SK-N-DZ (cell line): ENCODE measurements around the gene GPC1.

ENCODE experiments used
- DNase-seq: peaks from one replicate; pipeline ENCODE4 v3.0.0-alpha.2; 2015; ENCODE audit warnings: low spot score

GPC1 gene

DNA sequence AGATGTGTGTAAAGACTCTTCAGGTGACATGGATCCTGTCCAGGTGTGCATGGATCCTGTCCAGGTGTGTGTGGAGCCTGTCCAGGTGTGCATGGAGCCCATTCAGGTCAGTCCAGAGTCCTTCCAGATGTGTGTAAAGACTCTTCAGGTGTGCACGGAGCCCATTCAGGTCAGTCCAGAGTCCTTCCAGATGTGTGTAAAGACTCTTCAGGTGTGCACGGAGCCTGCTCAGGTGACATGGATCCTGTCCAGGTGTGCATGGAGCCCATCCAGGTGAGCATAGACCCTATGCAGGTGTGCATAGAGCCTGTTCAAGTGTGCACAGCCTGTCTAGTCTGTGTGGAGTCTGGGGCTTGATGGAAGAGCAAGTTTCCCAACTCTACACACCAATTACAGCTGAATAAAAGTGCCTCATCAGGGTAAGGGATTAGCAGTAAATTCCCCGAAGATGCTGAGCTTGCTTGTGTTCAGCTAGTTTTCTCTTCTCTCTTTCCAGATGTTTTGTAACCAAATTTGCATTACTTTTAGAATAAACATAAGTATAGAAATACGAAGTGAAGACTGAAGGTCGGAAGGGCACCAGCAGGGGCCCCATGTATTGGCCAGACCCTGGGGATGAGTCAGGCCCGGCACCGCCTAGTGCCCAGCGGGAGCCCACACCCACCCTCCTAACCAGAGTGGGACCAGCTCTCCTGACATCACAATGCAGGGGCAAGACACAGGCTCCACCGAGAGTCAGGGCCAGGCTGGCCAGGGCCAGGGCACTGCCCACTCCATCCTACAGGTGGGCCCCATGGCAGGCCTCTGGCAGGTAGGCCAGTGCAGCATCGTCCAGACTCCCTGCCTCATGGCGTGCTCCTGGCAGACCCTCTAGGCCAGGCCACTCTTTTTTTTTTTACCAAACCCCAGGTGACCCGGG, 38.6 kb upstream of the GPC1 start:
- no peak for DNase-seq

DNA sequence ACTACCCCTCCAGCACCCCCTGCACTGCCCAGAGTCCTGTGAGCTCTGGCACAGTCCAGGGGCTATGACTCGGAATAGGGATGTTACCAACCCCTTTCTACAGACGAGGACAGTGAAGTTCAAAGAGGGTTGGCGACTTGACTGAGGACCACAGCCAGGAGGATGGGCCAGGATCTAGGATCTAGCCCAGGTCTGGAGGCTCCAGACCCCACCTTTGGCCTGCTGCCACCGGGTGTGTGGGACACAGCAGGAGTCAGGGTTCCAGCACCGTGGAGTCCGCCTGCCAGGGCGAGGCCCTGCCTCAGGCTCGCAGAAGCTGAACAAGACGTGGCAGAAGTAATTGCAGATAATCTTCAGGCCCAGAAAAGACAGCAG, 37.9 kb upstream of the GPC1 start:
- no peak for DNase-seq

DNA sequence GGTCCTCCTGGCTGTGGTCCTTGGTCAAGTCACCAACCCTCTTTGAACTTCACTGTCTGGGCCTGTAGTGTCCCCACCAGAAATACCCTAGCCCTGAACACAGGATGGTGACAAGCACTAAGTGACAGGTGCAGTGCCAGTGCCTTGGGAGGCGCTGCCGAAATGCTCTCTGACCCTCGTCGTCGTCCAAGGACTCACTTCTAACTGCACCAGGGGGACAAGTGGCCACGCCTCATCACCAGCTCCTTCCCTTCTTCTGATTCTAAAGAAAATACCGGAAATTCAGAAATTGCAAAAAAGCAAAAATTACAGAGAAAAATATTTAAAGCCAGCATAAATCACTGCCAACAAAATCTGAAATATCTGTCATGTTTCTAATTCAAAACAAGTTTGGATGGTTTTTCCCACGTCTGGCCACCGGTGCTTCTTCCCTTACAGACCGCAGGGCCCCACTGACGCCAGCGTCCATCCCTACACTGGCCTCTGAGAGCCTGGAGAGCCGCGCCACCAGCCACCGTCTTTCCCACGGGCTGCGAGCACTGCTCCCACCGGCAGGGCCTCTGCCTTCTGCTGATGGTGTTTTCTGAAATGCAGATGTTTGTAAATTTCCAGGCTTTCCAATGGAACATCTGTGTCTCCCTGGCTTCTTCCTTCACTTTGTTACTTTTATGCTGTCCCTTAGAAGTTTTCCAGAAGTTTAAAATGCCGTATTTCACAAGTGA, 37.4 kb upstream of the GPC1 start:
- no peak for DNase-seq

DNA sequence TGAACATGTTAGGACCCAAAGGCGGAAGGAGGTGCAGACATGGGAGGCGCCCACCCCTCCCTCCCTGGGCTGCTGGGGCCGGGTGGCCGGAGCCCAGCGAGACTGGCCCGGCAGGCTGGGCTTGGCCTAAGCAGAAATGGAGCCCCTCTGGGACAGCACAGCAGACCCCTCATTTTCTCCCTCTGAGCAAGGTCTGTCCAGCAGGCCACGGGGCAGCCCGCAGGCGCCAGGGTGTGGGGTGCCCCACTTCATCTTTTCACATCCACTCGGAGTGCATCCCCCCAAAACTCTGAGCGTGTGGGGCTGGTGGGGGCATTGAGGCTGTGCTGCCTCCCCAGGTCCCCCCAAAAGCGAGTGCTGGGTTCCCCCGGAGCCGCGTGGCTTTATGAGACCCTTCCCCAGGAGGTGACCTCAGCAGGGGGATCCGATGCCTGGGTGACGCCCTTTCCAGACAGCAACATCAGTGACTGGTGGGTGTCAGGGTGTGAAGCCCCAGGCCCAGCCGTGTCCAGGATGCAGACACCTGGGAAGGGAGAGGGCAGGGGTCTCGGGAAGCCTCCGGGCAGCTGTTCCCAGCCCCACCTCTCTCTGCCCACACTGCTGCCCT, 36.7 kb upstream of the GPC1 start:
- no peak for DNase-seq

DNA sequence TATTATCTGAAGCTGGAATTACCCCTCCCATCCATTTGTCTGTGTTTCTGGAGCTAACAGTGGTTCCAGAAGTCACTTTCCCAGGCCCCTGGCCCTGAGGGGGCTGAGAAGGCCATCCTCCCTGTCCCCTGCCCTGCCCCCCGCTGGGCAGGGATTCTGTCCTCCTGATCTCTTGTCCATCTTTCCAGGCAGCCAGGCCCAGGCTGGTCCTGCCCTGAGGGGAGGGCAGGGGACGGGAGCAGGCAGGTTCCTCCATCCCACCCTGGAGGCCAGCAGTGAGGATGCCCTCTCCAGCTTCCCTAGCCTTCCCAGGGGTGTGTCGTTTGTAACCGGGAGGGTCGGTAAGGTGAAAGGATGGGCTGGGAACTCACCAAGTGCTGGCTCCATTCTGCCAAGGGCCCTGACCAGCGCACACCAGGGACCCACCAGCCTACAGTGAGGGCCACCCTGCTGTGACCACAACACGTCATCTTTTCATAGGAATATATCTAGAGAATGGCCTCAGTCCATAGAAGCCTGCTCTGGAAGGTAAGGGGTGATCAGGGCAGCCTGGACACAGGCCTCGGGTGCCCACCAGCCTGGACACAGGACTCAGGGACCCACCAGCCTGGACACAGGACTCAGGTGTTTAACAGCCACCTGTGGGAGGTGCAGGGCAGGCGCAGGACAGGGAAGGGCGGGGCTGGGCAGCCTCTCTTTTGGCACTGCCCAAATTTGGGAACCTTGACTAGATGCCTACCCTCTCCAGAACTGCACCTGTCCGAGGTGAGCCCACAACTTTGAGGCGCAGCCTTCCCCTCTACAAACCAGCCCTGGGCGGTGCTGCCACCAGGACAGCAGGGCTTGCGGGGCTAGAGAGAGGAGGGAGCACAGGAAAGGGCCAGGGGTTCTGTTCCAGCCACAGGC, 35.8 kb upstream of the GPC1 start:
- DNase-seq, result no peak

DNA sequence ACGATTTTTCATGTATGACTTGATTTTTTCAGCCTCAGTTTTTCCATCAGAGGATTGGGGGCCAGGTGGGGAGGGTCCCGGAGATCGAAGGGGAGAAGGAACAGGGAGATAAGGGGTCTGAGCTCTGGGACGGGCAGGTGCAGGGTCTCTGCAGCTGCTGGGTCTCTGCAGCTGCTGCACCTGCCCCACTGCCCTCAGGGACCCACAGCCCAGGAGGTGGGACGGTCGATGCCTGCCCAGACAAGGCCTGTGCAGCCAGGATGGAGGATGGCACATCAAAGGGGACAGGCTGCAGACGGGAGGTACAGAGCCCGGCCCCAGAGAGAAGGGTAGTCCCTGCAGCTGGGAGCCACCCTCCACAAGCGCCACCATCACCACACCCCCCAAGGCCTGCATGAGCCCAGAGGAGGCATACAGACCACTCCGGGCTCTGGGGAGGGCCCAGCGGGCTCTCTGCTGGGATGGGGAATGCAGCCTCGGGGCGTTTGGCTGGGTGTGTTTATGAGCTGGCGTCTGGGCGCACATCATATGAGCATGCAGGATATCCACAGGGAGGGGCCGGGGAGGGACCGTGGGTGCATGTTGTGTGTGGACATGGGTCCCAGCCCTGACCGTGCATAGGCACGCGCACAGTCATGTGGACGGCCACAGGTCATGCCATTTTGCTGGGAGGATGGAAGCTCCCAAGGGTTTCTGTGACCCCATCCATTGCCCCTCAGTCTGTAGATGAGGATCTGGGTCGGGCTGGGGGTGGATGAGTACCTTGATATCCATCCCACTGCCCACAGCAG, 34.9 kb upstream of the GPC1 start:
- no peak for DNase-seq

DNA sequence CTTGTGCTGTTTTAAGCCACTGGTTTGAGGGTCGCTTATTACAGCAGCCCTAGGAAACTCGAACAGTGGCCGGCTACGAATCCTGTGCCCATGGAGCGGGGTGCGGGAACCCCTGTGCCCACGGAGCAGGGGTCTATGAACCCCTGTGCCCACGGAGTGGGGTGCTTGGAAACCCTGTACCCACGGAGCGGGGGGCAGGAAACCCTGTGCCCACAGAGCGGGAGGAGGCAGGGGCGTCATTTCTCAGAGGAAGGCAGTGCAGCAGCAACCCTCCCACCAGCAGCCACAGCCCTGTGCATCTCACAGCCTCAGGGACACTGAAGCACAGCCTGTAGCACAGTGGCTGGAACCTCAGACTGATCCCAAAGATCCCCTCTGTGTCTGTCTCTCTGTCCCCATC, 34.2 kb upstream of the GPC1 start:
- DNase-seq, result no peak

DNA sequence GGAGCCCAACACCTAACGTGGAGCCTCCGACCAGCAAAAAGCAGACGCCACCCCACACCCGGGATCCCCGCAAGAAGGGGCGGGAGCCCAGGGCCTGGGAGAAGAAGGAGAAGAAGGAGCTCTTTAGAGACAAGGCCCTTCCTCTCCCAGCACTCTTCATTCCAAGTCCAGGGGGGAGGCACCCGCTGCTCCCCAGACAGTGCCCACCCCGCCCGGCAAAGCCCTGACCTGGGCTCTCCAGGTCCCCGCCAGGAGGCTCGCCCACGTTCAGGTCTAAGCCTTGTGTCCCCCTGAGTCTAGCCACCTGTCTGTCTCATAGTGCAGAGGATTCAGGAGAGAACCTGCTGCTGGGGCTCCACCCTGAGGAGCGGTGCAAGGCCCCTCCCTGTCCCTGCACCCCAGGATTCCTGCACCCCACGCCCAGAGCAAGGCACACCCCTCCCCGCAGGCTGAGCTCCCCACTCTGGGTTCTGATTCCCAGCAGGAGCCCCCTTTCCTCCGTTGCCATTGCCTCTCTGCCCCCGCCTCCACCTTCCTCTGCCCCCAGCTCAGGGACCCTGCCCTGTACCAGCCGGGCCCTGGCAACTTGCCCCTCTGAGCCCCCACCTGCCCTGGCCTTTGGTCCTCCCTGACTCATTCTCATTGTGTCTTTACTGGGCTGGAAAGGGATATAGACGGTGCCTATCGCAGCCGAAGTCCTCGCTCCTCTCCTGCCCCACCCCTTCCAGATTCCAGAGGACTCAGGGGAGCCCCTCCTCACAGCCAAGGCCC, 33.5 kb upstream of the GPC1 start:
- no peak for DNase-seq

DNA sequence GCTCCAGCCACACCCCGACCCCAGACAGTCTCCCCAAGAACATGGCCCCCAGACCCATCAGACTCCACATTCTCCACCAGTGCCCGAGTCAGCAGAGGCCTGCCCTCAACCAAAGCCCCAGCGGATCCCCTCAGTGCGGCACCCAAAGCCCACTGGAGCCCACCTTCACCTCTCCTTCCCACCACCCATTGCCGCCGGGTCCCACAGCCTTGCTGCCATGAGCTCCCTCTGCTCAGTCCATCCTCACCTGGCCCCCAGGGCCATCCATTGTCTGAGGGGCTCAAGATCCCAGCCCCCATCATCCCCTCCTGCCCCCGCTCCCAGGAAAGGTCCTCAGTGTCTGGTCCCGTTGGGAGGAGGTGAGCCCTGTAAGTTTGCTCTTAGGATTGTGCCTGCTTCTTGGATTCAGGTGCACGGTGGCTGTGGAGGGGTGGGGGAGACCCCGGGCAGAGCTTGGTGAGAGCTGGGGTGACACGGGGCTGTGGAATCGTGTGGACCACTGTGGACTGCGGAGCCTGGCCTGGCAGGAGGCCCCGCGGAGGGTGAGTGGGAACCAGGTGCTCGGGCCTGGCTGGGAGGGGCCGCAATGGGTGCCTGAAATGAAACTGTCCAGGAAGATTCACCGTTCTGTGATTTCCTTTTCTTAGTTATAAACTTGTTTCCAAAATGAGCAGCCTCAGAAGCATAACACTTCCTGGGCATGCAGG, 32.7 kb upstream of the GPC1 start:
- DNase-seq, result no peak

DNA sequence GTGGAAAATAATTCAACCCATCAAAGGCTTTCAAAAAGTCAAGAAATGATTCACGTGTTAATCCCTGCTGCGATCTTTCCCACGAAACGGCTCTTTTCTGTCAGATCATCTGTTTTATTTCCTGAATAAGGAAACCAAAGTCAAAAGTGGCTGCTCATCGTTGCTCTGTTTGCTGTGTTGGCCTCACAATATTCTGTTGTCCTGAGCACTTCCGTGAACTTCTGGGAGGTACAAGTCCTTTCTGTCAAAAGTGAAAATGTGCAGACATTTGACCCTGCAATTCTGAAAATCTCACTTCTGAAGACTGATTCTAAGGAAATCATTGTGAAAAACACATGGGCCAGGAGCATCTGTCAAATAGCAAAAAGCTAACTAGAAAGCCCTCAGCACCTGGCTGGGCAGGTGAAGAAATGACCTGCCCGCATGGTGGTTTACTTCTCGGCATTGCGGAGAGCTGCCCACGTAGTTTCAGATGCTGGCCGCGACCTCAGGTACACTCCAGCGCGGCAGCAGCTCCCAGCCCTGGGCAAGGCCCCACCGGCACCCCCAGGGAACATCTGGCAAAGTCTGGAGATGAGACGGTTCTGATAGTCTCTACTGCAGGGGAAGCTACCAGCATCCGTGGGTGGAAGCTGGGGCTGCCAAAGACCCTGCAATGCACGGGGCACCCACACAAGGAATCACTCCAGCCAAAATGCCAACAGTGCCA, 31.9 kb upstream of the GPC1 start:
- DNase-seq, result no peak

DNA sequence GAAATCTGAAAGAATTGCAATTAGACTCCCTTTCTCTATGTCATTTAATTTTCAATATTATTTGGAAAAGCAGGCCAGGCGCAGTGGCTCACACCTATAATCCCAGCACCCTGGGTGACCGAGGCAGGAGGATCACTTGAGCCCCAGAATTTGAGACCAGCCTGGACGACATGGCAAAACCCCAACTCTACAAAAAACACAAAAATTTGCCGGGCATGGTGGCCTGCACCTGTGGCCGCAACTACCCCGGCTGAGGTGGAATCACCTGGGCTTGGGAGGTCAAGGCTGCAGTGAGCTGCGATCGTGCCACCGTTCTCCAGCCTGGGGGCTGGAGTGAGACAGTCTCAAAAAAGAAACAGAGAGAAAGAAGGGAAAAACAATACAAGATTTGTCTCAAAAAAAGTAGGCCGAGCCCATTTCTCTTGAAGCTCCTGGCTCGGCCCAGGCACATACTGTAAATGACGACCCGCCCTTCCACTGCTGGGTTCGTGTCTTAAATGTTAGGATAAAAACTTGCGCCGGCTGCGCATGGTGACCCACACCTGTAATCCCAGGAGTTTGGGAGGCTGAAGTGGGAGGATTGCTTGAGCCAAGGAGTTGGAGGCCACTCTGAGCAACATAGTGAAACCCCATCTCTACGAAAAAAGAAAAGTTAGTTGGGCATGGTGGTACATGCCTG, 31.1 kb upstream of the GPC1 start:
- DNase-seq, result no peak

DNA sequence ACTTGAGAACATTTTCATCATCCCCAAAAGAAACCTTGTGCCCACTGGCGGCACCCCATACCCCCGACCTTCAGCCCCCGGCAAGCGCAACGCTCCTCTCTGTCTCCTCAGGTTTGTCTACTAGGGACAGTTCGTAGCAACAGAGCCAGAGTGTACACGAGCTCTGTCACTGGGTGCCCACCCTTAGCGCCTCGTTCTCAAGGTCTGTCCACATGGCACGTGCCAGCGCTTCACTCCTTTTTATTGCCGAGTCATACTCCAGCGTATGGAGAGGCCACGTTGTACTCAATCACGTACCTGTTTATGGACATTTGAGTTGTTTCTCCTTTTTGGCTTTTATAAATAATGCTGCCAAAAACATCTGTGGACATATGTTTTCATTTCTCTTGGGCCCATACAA, 30.3 kb upstream of the GPC1 start:
- DNase-seq, result no peak

DNA sequence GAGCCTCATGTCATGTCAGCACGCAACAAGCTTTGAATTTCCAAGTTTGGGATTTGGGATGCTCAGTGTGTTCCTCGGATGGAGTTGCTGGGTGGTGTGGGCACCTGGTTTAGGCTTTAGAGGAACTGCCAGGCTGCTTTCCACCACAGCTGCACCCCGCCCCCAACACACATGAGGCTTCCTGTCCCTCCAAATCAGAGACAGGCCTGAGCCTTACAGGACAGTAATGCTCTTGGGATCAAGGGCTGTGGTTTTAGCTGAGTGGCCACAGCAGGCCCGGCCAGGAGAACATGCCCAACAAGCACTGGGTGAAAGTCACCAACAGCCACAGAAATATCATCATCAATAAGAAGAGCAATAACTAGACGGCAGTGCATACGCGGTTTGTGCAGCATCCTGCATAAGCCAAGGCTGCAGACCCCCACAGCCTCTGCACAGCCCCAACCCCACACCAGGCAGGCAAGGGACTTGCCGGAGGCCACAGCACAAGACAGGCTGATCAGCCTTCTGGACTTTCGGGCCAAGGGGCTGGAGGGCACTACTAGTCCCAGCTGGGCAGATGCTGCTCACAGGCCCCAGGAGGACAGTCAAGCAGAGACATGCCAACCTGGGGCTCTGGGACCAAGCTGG, 29.7 kb upstream of the GPC1 start:
- DNase-seq, result no peak

DNA sequence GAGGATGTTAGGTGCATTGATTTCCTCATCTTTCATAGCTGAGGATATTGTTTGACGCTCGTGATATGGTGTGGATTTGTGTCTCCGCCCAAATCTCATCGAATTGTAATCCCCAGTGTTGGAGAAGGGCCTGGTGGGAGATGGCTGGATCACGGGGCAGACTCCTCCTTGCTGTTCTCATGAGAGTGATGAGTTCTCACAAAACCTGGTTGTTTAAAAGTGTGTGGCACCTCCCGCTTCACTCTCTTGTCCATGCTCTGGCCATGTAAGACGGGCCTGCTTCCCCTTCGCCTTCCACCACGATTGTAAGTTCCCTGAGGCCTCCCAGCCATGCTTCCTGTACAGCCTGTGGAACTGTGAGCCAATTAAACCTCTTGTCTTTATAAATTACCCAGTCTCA, 28.4 kb upstream of the GPC1 start:
- no peak for DNase-seq

DNA sequence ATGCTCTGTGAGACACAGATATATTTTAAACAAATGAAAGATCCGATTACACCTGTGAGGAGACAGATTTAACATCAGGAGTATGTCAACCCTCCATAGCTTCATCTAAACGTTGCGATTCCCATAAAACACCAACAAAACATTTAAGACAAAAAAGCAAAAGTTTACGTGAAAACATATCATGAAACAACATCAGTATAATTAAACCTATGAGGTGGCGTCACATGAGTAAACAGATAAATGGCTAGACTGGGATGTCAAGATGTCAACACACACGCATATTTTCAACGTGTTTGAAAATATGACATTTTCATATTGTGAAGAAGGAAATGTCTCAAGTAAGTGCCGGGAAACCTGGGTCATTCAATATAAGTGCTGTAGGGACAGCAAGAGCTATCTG, 25.5 kb upstream of the GPC1 start:
- DNase-seq, result no peak

DNA sequence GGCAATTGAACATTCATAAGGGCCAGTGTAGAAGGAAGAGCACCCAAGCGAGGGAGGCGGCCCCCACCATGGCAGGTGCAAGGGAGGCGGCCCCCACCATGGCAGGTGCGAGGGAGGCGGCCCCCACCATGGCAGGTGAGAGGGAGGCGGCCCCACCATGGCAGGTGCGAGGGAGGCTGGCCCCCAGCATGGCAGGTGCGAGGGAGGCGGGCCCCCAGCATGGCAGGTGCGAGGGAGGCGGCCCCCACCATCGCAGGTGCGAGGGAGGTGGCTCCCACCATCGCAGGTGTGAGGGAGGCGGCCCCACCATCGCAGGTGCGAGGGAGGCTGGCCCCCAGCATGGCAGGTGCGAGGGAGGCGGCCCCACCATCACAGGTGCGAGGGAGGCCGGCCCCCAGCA, 24.7 kb upstream of the GPC1 start:
- DNase-seq, result no peak

DNA sequence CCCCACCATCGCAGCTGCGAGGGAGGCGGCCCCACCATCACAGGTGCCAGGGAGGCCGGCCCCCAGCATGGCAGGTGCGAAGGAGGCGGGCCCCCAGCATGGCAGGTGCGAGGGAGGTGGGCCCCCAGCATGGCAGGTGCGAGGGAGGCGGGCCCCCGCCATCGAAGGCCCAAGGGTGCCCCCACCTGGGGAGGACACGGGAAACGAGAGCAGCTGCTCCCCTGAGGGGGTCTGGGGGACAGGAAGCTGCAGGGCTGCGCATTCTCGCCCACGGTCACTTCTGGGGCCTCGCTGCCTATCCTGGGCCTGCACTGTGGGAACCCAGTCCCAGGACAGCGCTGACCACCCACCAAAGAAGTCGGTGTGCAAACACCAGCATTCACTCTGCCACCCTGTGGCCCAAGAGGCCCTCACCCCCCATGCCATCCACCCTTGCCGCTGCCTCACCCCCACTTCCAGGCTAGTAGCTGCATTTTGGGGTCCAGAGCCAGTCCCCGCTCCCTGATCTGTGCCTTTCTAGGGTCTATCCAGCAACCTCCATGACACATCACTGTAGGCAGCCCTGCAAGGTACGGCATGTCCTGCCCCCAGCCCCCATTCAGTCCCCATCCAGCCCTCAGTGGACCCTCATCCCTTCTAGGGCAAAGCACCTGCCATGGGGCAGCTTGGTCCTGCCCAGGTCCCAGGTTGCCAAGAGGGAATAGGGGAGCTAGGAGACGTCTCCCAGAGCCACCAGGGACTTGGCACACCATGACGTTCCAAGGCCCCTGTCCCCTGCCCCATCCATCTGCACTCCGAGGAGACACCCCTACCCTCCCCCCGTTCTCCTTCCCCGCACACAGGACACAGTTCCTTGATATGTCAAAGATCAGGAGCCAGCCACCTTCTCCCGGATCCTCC, 24.0 kb upstream of the GPC1 start:
- DNase-seq, result no peak
